H9 (cell line): ENCODE results near the gene C12orf75. TPM values are rescaled to one million over a fixed set of nuclear protein-coding genes. Genes with fewer than 3 reads are reported as not detected.

Experiments
- DNase-seq: peaks from one replicate; pipeline ENCODE4 v3.0.0-alpha.2; 2017
- H2AFZ ChIP-seq: one replicate; pipeline ENCODE4 v1.6.1; 2013; ENCODE audit warnings: mild to moderate bottlenecking, low read length, control low read depth, moderate library complexity
- H2AK5ac ChIP-seq: 2 replicates; pipeline ENCODE4 v1.6.1; 2013; ENCODE audit warnings: low read length, control low read depth, mixed read lengths; ENCODE audit not compliant: insufficient read length
- H2BK120ac ChIP-seq: one replicate; pipeline ENCODE4 v1.6.1; 2013; ENCODE audit warnings: low read depth, mild to moderate bottlenecking, low read length, control low read depth, inconsistent platforms; ENCODE audit not compliant: poor library complexity, severe bottlenecking
- H2BK12ac ChIP-seq: 2 replicates; pipeline ENCODE4 v1.6.1; 2013; ENCODE audit warnings: low read length, control low read depth, mixed read lengths, low read depth; ENCODE audit not compliant: insufficient read length
- H2BK15ac ChIP-seq: 2 replicates; pipeline ENCODE4 v1.6.1; 2013; ENCODE audit warnings: low read depth, low read length, control low read depth
- H2BK20ac ChIP-seq: one replicate; pipeline ENCODE4 v1.6.1; 2013; ENCODE audit warnings: low read depth, mild to moderate bottlenecking, low read length, control low read depth, inconsistent platforms; ENCODE audit not compliant: poor library complexity, severe bottlenecking
- H2BK5ac ChIP-seq: 2 replicates; pipeline ENCODE4 v1.6.1; 2013; ENCODE audit warnings: low read length, control low read depth, mixed read lengths; ENCODE audit not compliant: insufficient read length
- H3K14ac ChIP-seq: 2 replicates; pipeline ENCODE4 v1.6.1; 2013; ENCODE audit warnings: low read length, control low read depth; ENCODE audit not compliant: insufficient read depth
- H3K18ac ChIP-seq: 2 replicates; pipeline ENCODE4 v1.6.1; 2013; ENCODE audit warnings: low read depth, mild to moderate bottlenecking, mixed read lengths, low read length, control low read depth; ENCODE audit not compliant: insufficient read length
- H3K23ac ChIP-seq: 2 replicates; pipeline ENCODE4 v1.6.1; 2013; ENCODE audit warnings: low read length, control low read depth, mixed read lengths, low read depth; ENCODE audit not compliant: insufficient read length
- H3K23me2 ChIP-seq: 2 replicates; pipeline ENCODE4 v1.6.1; 2013; ENCODE audit warnings: low read depth, mild to moderate bottlenecking, mixed read lengths, low read length, control low read depth; ENCODE audit not compliant: insufficient read length, poor library complexity, severe bottlenecking
- H3K27ac ChIP-seq: 2 replicates; pipeline ENCODE4 v1.5.1; 2013; ENCODE audit warnings: low read length, control low read depth, mixed read lengths, low read depth; ENCODE audit not compliant: insufficient read length
- H3K27me3 ChIP-seq: 2 replicates; pipeline ENCODE4 v1.6.1; 2013; ENCODE audit warnings: low read length, control low read depth, inconsistent platforms; ENCODE audit not compliant: insufficient read depth
- H3K4ac ChIP-seq: 2 replicates; pipeline ENCODE4 v1.6.1; 2013; ENCODE audit warnings: low read depth, mild to moderate bottlenecking, control low read depth, inconsistent platforms, low read length, moderate library complexity
- H3K4me1 ChIP-seq: 2 replicates; pipeline ENCODE4 v1.6.1; 2013; ENCODE audit warnings: low read length, control low read depth, inconsistent platforms; ENCODE audit not compliant: insufficient read depth
- H3K4me2 ChIP-seq: 2 replicates; pipeline ENCODE4 v1.6.1; 2013; ENCODE audit warnings: low read length, control low read depth, mixed read lengths; ENCODE audit not compliant: insufficient read length, insufficient read depth
- H3K56ac ChIP-seq: 2 replicates; pipeline ENCODE4 v1.6.1; 2013; ENCODE audit warnings: low read depth, mild to moderate bottlenecking, mixed read lengths, low read length, control low read depth; ENCODE audit not compliant: insufficient read length
- H3K79me1 ChIP-seq: 2 replicates; pipeline ENCODE4 v1.6.1; 2013; ENCODE audit warnings: low read depth, mild to moderate bottlenecking, moderate library complexity, low read length, control low read depth, inconsistent platforms; ENCODE audit not compliant: insufficient read depth, poor library complexity, severe bottlenecking
- H3K79me2 ChIP-seq: 2 replicates; pipeline ENCODE4 v1.6.1; 2013; ENCODE audit warnings: low read length, control low read depth, inconsistent platforms; ENCODE audit not compliant: insufficient read depth
- H3K9ac ChIP-seq: 2 replicates; pipeline ENCODE4 v1.6.1; 2013; ENCODE audit warnings: low read length, control low read depth, mixed read lengths; ENCODE audit not compliant: insufficient read length; ENCODE audit errors: extremely low read depth
- H3K9me3 ChIP-seq: one replicate; pipeline ENCODE4 v1.6.1; 2013; ENCODE audit warnings: low read depth, low read length, inconsistent platforms; ENCODE audit not compliant: control insufficient read depth
- H3T11ph ChIP-seq: one replicate; pipeline ENCODE4 v1.6.1; 2013; ENCODE audit warnings: mild to moderate bottlenecking, low read length, control low read depth, inconsistent platforms
- H4K20me1 ChIP-seq: one replicate; pipeline ENCODE4 v1.6.1; 2013; ENCODE audit not compliant: control insufficient read depth, insufficient read length, insufficient read depth
- H4K5ac ChIP-seq: 2 replicates; pipeline ENCODE4 v1.6.1; 2013; ENCODE audit warnings: low read depth, mild to moderate bottlenecking, mixed read lengths, low read length, control low read depth; ENCODE audit not compliant: insufficient read length
- H4K8ac ChIP-seq: replicated peaks from 2 replicates; pipeline ENCODE4 v1.6.1; 2013; ENCODE audit warnings: low read length, control low read depth, mixed read lengths, low read depth; ENCODE audit not compliant: insufficient read length
- H4K91ac ChIP-seq: 2 replicates; pipeline ENCODE4 v1.6.1; 2013; ENCODE audit warnings: low read depth, mild to moderate bottlenecking, moderate library complexity, mixed read lengths, low read length, control low read depth; ENCODE audit not compliant: insufficient read length
- H3K27ac Mint-ChIP-seq, 3 experiments: 2 replicates in 2 of 3; 3 replicates in 1 of 3; pipeline ENCODE4 v1.8.0; 2020 to 2021; ENCODE audit warnings: mixed read lengths in 3 of 3, mild to moderate bottlenecking in 1 of 3, moderate library complexity in 1 of 3
- H3K27me3 Mint-ChIP-seq: 2 replicates; pipeline ENCODE4 v1.8.0; 2021; ENCODE audit warnings: low read depth, mild to moderate bottlenecking, moderate library complexity, mixed read lengths
- H3K36me3 Mint-ChIP-seq, 3 experiments: 2 replicates in 2 of 3; 3 replicates in 1 of 3; pipeline ENCODE4 v1.8.0; 2020 to 2021; ENCODE audit warnings: low read depth in 3 of 3, mixed read lengths in 3 of 3; ENCODE audit not compliant: insufficient read depth in 1 of 3
- H3K4me1 Mint-ChIP-seq, 2 experiments: 2 replicates each; pipeline ENCODE4 v1.8.0; 2020; ENCODE audit warnings: mixed read lengths in 2 of 2
- H3K4me3 Mint-ChIP-seq, 2 experiments: 2 replicates in 1 of 2; 3 replicates in 1 of 2; pipeline ENCODE4 v1.8.0; 2020 to 2021; ENCODE audit warnings: mild to moderate bottlenecking in 2 of 2, mixed read lengths in 2 of 2, moderate library complexity in 1 of 2
- H3K9me3 Mint-ChIP-seq, 2 experiments: 2 replicates in 1 of 2; 3 replicates in 1 of 2; pipeline ENCODE4 v1.8.0; 2020; ENCODE audit warnings: mild to moderate bottlenecking in 2 of 2, mixed read lengths in 2 of 2, moderate library complexity in 1 of 2
- WGBS: extraction: QIAGEN DNeasy Blood & Tissue Kit; methylation state at CpG from one replicate; pipeline ENCODE4 v1.1.7; 2013; ENCODE audit warnings: missing lambda C conversion rate, low lambda C conversion rate, mixed read lengths; ENCODE audit not compliant: insufficient read length; ENCODE audit errors: extremely low coverage; 5-methylcytosine and 5-hydroxymethylcytosine counted together
- total RNA-seq: library from RNA; stranded (reverse); gene quantifications from 2 replicates; pipeline ENCODE4 v1.2.1, GENCODE V29; 2021
- TF ChIP-seq, protein P1 (sequence below): fragments of 200-600 bp; sonication (generic); conservative IDR thresholded peaks from 3 replicates; pipeline ENCODE4 v1.8.0; 2021; ENCODE audit warnings: antibody characterized with exemption, mild to moderate bottlenecking

The C12orf75 gene
- total RNA-seq, 1 experiment from 2014 or later = 37.9 TPM

DNA sequence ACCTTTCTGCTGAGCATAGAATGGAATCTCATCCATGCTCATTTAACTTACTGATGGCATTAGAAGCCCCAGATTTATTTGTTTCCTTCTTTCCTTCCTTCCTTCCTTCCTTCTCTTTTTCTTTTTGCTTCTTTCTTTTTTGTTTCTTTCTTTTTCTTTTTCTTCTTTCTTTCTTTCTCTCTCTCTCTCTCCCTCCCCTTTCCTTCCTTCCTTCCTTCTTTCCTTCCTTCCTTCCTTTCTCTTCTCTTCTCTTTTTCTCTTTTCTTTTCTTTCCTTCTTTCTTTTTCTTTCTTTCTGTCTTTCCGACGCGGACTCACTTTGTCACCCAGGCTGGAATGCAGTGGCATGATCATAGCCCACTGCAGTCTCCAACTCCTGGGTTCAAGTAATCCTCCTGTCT, 55.9 kb downstream of the C12orf75 start:
- Mint-ChIP-seq H3K36me3 (no peaks in the 10 kb centered on the region), H3K4me3 (no peak overlapping the region; a peak in 1 of 5 replicates), H3K27ac (peak overlapping the region in 1 of 3 experiments; percentile 35; a peak in 1 of 7 replicates), H3K27me3 (peaks cover 2% of the 10 kb centered on the region), H3K9me3 (no peaks in the 10 kb centered on the region), H3K4me1 (no peaks in the 10 kb centered on the region)
- peaks cover 2% of the 10 kb centered on the region; the same call in 1 of the 2 replicates for H3K4me1 ChIP-seq
- no peak overlapping the region for H3K18ac ChIP-seq
- no CpG with 5 or more reads among the region's 3 CpGs for WGBS
- no peak overlapping the region for H4K91ac ChIP-seq
- no peak overlapping the region for H4K8ac ChIP-seq
- H2BK12ac ChIP-seq = no peak overlapping the region
- H3K27ac ChIP-seq = no peak overlapping the region
- no peaks in the 10 kb centered on the region for H3K27me3 ChIP-seq
- H3K79me2 ChIP-seq = no peaks in the 10 kb centered on the region
- no peaks in the 10 kb centered on the region for H3K23me2 ChIP-seq
- no peak overlapping the region for H2BK5ac ChIP-seq
- no peak overlapping the region for H2BK120ac ChIP-seq
- H4K5ac ChIP-seq = no peak overlapping the region
- no peaks in the 10 kb centered on the region for H3K9me3 ChIP-seq
- H3K23ac ChIP-seq = no peak overlapping the region
- H2AK5ac ChIP-seq = no peak overlapping the region
- no peaks in the 10 kb centered on the region for H3K79me1 ChIP-seq
- TF ChIP-seq, protein P1, sequence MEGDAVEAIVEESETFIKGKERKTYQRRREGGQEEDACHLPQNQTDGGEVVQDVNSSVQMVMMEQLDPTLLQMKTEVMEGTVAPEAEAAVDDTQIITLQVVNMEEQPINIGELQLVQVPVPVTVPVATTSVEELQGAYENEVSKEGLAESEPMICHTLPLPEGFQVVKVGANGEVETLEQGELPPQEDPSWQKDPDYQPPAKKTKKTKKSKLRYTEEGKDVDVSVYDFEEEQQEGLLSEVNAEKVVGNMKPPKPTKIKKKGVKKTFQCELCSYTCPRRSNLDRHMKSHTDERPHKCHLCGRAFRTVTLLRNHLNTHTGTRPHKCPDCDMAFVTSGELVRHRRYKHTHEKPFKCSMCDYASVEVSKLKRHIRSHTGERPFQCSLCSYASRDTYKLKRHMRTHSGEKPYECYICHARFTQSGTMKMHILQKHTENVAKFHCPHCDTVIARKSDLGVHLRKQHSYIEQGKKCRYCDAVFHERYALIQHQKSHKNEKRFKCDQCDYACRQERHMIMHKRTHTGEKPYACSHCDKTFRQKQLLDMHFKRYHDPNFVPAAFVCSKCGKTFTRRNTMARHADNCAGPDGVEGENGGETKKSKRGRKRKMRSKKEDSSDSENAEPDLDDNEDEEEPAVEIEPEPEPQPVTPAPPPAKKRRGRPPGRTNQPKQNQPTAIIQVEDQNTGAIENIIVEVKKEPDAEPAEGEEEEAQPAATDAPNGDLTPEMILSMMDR = no peak
- H2AFZ ChIP-seq = no peak overlapping the region
- H4K20me1 ChIP-seq = no peaks in the 10 kb centered on the region
- no peak overlapping the region for H2BK20ac ChIP-seq
- H3K4ac ChIP-seq = no peak overlapping the region
- H3K56ac ChIP-seq = no peak overlapping the region
- H3T11ph ChIP-seq = no peak overlapping the region
- H2BK15ac ChIP-seq = no peak overlapping the region
- no peak overlapping the region for H3K14ac ChIP-seq
- H3K9ac ChIP-seq = no peak overlapping the region
- no peak for DNase-seq
- no peak overlapping the region for H3K4me2 ChIP-seq
